ENCODE data around the gene PRPF6.

The PRPF6 gene

DNA sequence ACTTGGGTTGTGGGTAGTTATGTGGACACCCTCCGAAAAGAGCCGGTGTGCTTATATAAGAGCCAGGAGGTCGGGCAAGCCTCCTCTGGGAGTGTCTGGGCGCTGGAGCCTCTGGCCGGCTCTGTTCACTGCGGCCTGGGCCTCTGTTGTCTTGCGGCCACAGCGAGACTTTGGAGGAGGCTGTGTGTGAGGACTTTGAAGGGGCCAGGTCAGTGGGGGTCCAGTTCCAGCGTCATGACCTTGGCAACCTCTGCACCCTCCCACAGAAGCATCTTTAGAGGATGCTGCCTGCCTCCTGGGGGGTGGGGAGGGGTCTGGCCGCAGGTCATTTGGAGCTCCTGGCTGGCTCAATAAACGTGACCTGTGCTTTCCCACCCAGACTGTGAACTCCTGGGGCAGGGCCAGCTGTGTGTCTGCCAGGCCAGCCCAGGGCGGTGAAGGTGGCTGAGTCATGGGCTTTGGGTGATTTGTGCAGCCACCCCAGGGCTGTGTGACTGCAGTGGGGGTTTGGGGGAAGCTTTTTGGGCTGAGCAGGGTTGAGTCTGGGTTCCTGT, 83.3 kb downstream of the PRPF6 start:
- no peak for DNase-seq (ENCODE audit: low spot score)

DNA sequence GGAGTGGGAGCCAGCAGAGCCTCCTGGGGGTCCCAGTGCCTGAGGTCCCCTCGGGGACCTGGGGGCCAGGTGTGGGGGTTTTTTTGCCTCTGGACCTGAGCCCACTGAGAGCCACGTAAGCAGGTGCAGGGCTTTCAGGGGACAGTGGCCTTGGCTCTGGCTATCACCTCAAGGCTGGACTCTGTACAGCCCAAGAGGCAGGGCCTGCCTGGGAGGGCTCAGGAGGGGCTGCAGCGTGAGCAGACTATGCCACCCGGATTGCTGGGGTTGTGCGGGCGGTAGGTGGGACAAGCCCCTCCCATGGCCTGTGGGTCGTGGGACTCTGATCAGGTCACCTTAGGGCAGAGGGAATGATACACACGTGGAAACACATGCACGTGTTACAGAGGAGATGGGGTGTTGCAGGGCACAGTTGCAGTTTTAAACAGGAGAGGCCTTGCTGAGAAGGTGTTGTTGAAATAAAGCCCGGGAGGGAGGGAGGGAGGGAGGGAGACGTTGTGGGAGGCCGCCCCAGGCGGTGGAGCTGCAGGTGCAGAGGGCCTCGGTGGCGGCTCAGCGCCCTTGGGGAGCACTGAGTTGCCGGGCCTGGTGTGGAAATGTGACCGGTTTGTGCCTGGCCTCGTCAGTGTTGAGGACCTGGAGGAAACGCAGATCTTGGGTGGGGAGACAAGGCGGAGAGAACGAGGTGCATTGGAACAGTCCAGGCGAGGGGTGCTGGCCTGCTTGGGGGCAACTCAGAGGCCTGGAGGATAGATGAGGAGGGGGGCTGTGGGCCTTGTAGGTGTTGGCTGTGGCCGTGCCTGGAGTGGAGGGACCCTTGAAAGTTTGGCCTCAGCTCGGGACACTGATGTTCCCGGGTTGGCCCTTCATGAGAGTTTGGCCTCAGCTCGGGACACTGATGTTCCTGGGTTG, 84.4 kb downstream of the PRPF6 start:
- no peak for DNase-seq (ENCODE audit: low spot score)

- DNase-seq (ENCODE audit: low spot score), result no peak
These were observed 85.0 kb downstream of the PRPF6 start for GRCh38 chr20:64065974-64066343.

- DNase-seq (ENCODE audit: low spot score), result no peak
These were observed 86.2 kb downstream of the PRPF6 start for GRCh38 chr20:64067005-64067632.

DNA sequence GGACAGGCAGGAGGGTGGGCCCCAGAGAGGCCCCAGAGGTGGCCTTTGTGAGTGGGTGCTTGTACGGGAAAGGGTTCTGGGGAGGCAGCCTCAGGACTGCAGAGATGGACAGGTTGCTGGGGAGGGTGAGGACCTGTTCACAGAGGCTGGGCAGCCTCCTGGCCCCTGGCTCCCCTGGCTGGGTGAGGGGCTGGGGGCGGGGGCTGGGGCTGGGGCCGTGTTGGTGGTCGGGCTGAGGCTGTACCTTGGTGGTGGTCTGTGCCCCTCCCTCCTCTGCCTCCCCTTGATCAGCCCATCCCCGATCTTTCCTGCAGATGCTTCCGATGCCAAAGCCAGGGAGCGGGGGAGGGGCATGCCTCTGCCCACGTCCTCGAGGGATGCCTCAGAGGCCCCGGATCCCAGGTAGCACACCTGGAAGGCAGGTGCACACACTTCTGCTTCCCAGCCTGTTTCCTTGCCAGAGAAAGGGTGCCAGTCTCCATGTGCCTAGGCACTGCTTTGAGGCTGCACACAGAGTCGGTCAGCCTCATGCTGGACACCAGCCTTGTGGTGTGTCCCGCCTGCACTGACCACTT, 86.9 kb downstream of the PRPF6 start:
- no peak for DNase-seq (ENCODE audit: low spot score)

DNA sequence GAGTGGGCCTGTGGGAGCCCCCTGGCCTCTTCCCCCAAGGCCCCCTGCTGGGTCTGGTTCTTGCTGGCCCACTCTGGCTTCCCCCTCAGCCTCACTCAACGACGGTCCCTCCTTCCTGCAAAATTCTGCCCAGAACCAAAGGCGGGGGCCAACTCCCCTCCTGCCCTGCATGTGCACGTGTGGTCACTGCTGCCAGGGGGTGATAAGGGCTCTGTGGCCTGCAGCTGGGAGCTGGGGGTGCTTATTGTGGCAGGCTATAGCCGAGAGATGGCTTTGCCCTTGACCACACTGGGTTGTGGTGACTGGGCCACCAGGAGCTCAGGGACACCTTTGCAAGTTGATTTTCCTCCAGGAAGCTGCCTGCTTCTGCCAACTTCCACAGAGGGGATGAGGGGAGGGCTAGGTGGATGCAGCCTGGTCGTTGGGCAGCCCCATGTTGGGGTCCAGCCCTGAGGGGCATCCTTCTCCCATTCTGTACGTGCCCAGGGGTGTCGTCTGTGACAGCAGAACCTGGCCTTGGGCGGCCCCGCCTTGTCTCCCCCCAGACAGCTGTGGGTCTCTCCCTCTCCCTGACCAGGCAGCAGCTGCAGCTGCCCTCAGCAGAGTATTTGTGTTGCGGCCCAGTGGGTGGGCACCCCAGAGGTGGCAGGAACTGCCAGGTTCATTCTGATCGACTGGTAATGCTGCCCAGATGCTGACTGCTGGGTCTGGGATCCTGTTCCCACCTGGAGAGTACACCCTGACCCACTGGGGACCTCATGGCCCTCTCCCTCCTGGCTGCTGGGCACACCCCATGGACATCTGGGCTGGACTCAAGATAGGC, 87.7 kb downstream of the PRPF6 start:
- DNase-seq (ENCODE audit: low spot score), result no peak

DNA sequence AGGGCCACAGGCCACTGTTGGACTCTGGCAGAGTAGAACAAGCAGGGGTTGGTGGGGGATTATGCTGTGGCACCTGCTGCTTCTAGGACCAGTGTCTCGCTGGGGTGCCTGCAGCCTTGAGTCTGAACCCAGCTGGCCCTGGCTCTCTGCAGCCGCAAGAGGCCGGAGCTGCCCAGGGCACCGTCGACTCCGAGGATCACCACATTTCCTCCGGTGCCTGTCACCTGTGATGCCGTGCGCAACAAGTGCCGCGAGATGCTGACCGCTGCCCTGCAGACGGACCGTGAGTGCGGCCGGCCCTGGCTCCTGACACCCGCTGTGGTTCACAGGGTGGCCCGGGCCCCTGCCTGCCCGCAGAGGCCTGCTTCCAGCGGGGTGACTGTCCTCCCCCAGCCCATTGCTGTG, 88.3 kb downstream of the PRPF6 start:
- DNase-seq (ENCODE audit: low spot score), result no peak

DNA sequence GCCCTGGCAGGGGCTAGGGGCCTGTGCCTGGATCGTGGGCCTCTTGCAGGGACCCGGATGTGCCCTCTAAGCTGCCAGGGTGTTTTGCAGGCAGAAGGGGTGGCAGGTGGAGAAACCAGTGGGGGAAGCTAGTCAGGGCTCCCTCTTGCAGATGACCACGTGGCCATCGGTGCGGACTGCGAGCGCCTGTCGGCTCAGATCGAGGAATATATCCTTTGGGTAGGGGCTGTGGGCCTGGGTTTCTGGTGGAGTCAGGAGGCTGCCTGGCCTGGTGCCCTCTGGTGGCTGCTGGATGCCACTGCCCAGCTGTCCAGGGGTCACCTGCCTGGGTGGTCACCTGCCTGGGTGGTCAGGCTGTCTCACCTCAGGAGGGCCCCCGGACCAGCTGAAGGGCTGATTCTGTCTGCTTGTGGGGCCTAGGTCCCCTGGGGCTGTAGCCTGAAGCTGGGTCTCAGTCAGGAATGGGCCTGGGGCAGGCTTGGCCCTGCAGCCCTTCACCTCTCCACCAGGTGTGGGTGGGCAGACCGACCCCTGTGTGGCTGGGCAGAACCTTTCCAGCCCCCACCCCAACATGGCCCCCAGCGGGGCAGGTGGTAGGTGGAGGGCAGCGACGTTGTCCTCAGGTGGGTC, 88.8 kb downstream of the PRPF6 start:
- DNase-seq (ENCODE audit: low spot score), result peak; percentile 90

DNA sequence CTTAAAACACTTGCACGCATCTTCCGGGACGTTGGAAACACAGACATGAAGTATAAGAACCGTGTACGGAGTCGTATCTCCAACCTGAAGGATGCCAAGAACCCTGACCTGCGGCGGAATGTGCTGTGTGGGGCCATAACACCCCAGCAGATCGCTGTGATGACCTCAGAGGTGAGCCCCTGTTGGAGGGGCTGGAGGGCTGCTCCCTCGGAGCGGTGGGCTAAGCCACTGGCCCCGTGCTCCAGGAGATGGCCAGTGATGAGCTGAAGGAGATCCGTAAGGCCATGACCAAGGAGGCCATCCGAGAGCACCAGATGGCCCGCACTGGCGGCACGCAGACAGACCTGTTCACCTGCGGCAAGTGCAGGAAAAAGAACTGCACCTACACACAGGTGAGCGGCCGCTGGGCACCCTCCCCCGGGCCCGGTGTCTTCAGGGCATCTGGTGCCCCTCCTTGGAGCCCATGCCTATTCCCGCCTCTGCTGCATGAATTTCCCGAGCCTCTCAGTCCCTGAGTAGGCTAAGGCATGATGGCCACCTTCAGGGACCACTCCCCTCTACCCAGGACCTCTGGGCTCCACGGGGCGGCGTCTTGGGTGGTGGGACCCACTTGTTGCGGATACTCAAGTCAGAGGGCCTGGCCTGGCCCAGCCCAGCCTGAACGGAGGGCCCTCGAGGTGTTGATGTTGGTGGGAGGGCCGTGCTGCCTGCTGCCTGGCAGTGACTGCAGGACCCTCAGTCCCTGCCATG, 89.5 kb downstream of the PRPF6 start:
- DNase-seq (ENCODE audit: low spot score), result no peak

DNA sequence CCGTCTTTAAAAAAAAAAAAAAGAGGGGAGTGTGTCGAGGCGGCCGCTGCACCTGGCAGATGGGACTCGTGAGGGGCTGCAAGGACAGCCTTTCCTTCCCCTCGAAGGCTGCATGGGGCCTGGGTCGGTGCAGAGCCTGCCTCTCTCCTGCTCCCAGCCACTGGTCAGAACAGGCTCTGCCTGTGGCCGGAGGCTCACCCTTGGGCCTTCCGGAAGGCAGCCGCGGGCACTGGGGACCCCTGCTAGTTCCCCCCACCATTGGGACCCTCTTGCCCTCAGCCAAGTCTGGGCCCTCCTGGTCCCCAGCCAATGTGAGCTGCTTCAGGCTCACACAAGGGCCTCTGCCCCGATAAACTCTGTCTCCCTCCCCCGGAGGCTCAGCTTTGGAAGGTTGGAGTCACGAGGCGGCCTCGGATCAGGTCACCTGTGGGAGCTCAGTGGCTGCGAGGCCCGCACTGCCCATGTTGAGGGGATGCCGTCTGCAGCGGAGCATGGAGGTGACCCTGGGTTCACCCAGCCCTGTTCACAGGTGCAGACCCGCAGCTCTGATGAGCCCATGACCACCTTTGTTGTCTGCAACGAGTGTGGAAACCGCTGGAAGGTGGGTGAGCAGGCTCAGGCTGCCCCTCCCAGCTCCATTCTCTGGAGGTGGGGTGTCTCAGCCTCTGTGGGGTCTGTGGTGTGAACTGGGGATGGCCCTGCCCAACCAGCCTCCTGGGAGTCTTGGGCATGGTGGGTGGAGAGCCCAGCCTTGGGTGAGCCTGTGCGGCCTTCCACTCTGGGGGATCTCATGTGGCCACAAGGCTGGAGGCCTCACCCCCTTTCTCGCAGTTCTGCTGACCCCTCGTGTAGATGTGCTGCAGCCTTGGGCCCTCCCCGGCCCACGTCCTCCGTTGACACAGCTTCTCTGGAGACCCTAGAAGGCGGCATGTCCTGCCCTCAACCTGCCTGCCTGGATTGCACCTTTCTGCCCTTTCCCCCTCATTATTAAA, 90.7 kb downstream of the PRPF6 start:
- DNase-seq (ENCODE audit: low spot score), result no peak

DNA sequence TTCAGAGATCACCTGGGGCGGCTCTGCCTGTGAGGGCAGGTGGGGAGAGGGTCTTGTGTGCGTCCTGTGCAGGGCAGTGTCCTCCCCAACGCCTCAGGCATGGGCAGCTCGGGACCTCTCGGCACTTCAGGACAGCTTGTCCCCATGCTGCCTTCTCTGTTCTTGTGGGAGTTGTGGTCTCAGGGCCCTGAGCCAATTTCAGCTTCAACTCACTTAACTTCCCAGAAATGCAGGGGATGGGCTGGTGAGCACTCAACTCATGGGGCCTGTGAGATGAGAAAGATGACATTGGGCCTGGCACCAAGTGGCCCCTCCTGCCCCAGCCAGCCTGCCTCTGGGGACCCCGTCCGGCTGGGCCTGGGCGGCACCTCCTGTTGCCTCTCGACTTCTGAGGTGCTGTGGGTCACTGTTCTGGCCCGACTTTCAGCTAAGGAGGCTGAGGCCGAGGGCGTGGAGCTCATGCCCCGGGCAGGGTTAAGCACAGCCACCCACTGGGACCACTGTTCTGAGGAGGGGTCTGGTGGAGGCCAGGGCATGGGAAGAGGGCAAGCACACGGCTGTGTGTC, 91.6 kb downstream of the PRPF6 start:
- no peak for DNase-seq (ENCODE audit: low spot score)

DNA sequence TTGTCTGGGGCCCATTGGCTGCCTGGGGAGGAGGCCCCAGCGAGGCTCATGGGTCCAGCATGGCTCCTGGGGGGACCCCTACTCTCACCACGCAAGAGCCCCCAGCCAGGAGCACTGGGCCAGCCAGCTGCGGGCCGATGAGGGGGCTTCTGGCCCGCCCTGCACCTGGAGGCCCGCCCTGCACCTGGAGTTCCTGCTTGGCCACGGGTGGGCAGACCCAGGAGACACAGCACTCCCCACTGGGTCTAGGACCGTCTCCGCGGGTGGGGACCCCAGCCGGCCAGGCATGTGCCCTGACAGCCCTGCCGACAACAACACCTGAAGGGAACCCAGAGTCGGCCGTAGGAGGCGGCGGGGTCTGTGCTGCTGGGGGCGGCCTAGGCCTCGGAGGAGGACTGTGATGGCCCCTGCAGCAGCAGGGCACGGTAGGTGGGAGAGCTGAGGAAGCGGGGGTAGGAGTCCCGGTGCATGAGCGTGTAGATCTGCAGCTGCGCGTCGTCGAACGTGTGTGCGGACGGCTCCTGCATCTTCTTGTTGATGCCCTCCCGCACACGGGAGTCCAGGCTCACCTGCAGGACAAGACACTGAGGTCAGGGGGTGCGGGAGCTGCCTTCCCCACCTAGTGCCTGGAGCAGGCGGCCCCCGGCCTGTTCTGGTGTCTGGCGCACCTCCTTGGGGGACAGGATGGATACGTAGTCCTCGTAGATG, 92.7 kb downstream of the PRPF6 start:
- DNase-seq (ENCODE audit: low spot score), result no peak

- DNase-seq (ENCODE audit: low spot score), result no peak
These were observed 93.4 kb downstream of the PRPF6 start for GRCh38 chr20:64074184-64074789.

DNA sequence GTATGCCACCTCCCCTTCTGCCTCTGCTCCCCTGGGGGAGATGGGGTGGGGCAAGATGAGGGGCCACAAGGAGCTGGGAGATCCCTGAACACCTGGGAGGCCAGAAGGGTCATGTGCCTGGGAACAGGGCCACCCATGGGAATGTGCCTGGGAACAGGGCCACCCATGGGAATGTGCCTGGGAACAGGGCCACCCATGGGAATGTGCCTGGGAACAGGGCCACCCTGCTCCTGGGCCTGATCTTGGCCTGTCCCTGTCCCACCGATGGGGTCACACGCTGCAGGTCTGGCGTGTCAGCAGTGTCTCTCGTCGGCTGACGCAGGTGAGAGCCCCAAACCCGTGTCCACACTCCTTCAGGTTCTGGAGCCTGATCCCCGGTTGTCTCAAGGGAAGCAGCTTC, 94.0 kb downstream of the PRPF6 start:
- DNase-seq (ENCODE audit: low spot score), result no peak

DNA sequence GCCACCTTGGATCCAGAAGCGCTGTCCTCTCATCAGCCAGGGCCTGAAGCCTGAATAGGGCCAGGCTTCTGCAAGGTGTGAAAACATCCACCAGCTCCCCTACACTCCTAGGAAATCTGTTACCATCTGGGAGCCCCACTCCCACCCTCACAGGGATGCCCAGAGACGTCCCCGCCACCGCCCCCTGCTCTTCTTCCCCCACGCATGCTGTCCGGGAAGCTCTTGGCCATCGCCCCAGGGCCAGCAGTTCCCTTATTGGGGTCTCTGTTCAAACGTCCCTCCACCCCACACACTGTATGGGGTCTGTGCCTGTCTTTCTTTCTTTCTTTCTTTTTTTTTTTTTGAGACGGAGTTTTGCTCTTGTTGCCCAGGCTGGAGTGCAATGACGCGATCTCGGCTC, 94.6 kb downstream of the PRPF6 start:
- DNase-seq (ENCODE audit: low spot score), result no peak

- DNase-seq (ENCODE audit: low spot score), result no peak
These were observed 95.4 kb downstream of the PRPF6 start for GRCh38 chr20:64076061-64076997.

DNA sequence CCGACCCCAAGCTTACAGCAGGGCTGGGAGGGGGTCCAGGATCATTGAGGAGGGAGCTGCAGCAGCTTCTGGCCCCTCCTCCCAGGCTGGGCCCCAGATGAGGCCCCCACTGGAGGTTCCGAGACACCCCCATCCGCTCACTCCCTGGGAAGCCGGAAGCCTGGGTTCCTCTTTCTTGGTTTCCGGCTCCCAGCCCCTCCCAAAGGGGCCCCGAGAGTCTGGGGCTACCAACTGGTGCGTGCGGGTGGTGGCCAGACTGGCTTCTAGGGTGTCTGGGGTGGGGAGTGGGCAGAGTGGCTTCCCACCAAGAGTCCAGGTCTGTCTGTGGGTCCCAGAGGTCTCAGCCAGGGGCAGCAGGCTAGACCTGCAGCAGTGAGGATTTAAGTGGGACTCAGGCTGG, 96.2 kb downstream of the PRPF6 start:
- DNase-seq (ENCODE audit: low spot score), result no peak
